Right lobe of liver (tissue), 6 donors: ENCODE measurements around the gene ARHGEF19. TPM values are rescaled to one million over a fixed set of nuclear protein-coding genes. Genes with fewer than 3 reads are reported as not detected.
"Not testable (repeated sequence)": the region's sequence is repeated elsewhere in the genome, so short reads cannot be mapped to it uniquely, and the experiment has no call there.

Experiments
- ATAC-seq, 4 donors: fragments of 200-7000 bp; cut with Tn5 transposase; one replicate each; pipeline ENCODE4 v1.9.1; 2020; ENCODE audit warnings: mild to moderate bottlenecking in 4 of 4, moderate library complexity in 4 of 4
- DNase-seq, 3 donors: peaks; one replicate each; pipeline ENCODE4 v3.0.0-alpha.2; 2020
- H3K27ac ChIP-seq, 3 donors: fragments of 200-600 bp; one replicate each; pipeline ENCODE4 v1.8.0; 2022
- H3K27me3 ChIP-seq, 2 donors: fragments of 200-600 bp; one replicate each; pipeline ENCODE4 v1.8.0; 2022
- H3K36me3 ChIP-seq, 4 donors: fragments of 200-600 bp; sonication (generic) in 1 of 4; one replicate each; pipeline versions ENCODE4 v1.5.1 to v1.8.0; 2017 to 2022; ENCODE audit warnings: control low read depth in 1 of 4
- H3K4me1 ChIP-seq, 4 donors: fragments of 200-600 bp; sonication (generic) in 1 of 4; one replicate each; pipeline versions ENCODE4 v1.5.1 to v1.8.0; 2017 to 2022; ENCODE audit warnings: control low read depth in 1 of 4
- H3K4me3 ChIP-seq, 3 donors: fragments of 200-600 bp; one replicate each; pipeline ENCODE4 v1.8.0; 2022
- H3K9me3 ChIP-seq, 4 donors: fragments of 200-600 bp; sonication (generic) in 1 of 4; one replicate each; pipeline versions ENCODE4 v1.5.1 to v1.8.0; 2017 to 2022; ENCODE audit warnings: control low read depth in 1 of 4
- CTCF ChIP-seq, 4 donors: fragments of 200-600 bp in 3 of 4; fragments of 450-650 bp in 1 of 4; IDR thresholded peaks; one replicate each; pipeline versions ENCODE4 v1.5.1 to v1.8.0; 2016 to 2022; ENCODE audit warnings: antibody characterized with exemption in 4 of 4, mild to moderate bottlenecking in 2 of 4
- POLR2A ChIP-seq: fragments of 450-650 bp; IDR thresholded peaks from one replicate; pipeline ENCODE4 v1.6.1; 2017; ENCODE audit warnings: antibody characterized with exemption, mild to moderate bottlenecking
- WGBS: methylation state at CpG from one replicate; pipeline ENCODE4 v1.1.6; 2018; ENCODE audit warnings: low coverage, low lambda C conversion rate; ENCODE audit not compliant: insufficient coverage; ENCODE audit errors: missing lambda C conversion rate; 5-methylcytosine and 5-hydroxymethylcytosine counted together
- intact Hi-C, 2 donors: fragments of 100-400 bp; cut with DNase I; formaldehyde crosslinking; loops; one replicate each; pipeline versions ENCODE4 v1.11.2 to v1.14.1; 2022
- total RNA-seq, 6 experiments: library from RNA; depleted of rRNA in 2 of 6; stranded (reverse); fragments of >200 nt in 2 of 6; fragmentation: NEBNext Ultra II Directional in 3 of 6; extraction: Animal tissue kit (Norgen Biotek cat#: 25700) in 3 of 6; gene quantifications; one replicate each; pipeline versions ENCODE4 v1.1.0 to v1.2.4, GENCODE V29; 2016 to 2023
- donor health status: DM: no; HTN: yes; CAD: no.
- donor health status: DM: no; HTN: no; CAD: no.
- donor health status: DM: no; HTN: no; CAD: no.
- donor health status: DM: no; HTN: yes; CAD: no.
- donor health status: DM: no; HTN: yes; CAD: no.

Gene ARHGEF19
- total RNA-seq, 6 experiments from 2014 or later, result 0.31 to 2.8 (median 1.5) TPM

DNA sequence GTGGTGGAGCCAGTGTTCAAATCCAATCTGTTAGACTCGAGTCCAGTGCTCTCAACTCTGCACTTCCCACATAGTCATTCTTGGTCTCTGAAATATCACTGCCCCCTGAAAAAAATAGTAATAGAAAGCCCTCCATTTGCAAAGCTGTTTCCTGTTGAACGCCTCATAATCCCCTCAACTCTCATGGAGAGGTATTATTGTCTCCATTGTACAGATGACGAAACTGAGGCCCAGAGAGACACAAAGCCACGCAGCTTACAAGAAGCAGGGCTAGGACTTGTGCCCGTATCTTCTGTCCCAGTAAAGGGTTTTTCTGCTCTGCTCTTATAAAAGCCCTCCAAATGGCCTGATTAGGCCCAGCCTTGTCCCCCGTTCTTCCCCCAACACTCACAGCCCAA lies 6.2 kb upstream of the ARHGEF19 start:
- WGBS, result 100% methylated on average over 5 of the region's 6 CpGs
- no peak overlapping the region for H3K27ac ChIP-seq
- H3K27me3 ChIP-seq, result no peaks in the 10 kb centered on the region
- no peaks in the 10 kb centered on the region for H3K36me3 ChIP-seq
- no peak for DNase-seq
- intact Hi-C loops, result no loop called here
- TF ChIP-seq CTCF (IDR thresholded peaks at IDR 0.05) (no peak), POLR2A (no peak)
- no peak overlapping the region for H3K4me3 ChIP-seq
- no peak for ATAC-seq
- H3K4me1 ChIP-seq, result peaks cover 0 to 11% (median 0%) of the 10 kb centered on the region in 4 donors
- no peaks in the 10 kb centered on the region for H3K9me3 ChIP-seq

DNA sequence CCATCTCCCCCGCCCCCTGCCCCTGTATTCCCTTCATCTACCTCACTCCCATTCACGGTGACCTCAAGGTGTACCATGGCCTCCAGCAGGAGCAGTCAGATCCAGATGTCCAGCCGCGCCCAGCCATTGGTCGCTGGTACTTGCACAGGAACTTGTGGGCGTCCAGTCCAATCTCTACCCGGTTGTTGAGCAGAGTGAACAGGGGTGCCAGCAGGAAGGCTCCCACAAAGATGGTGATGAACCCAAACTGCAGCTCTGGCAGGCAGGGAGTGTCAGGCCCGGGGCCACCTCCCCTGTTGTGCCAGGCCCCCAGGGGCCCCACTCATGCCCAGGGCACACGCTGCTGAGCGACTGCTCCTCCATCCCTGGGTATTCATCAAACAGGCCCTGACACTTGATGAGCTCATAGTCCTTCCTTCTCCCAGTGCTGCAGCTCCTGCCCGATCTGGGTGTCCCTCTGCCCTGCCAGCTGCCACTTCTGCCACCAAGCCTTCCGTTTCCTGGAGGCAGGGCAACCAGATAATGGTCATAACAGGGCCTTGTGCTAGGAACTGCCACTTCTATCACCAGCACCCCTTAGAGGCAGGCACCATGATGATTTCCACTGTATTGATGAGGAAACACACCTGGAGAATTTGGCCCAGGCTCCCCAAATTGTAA lies 5.7 kb upstream of the ARHGEF19 start:
- ATAC-seq, result no peak
- 84% methylated on average over 9 of the region's 12 CpGs for WGBS
- peaks cover 0 to 11% (median 0%) of the 10 kb centered on the region in 4 donors for H3K4me1 ChIP-seq
- H3K36me3 ChIP-seq, result no peaks in the 10 kb centered on the region
- peak in 1 of 3 donors; percentile 58 for DNase-seq
- H3K4me3 ChIP-seq, result peak overlapping the region in 1 of 3 donors; percentile 47
- H3K27ac ChIP-seq, result no peak overlapping the region
- intact Hi-C loops, result no loop called here
- no peak for TF ChIP-seq CTCF (IDR thresholded peaks at IDR 0.05)
- no peaks in the 10 kb centered on the region for H3K27me3 ChIP-seq
- no peaks in the 10 kb centered on the region for H3K9me3 ChIP-seq

GRCh38 chr1:16217061-16217785 lies 4.8 kb upstream of the ARHGEF19 start:
- ATAC-seq, result peak; percentile 96 to 99 (median 98)
- Histone ChIP-seq H3K36me3 (no peaks in the 10 kb centered on the region), H3K27me3 (no peaks in the 10 kb centered on the region), H3K4me3 (peak overlapping the region; percentile 47 to 53 (median 47)), H3K9me3 (no peaks in the 10 kb centered on the region), H3K4me1 (peaks cover 0 to 11% (median 0%) of the 10 kb centered on the region in 4 donors), H3K27ac (no peak overlapping the region)
- 6% methylated on average over 19 of the region's 46 CpGs for WGBS
- DNase-seq, result peak; percentile 99
- TF ChIP-seq POLR2A, result peak; percentile 31
- TF ChIP-seq CTCF (IDR thresholded peaks at IDR 0.05), result no peak
- intact Hi-C loops, result no loop called here

GRCh38 chr1:16215882-16216753 lies 3.7 kb upstream of the ARHGEF19 start:
- Histone ChIP-seq H3K4me1 (peaks cover 0 to 11% (median 0%) of the 10 kb centered on the region in 4 donors), H3K27ac (no peak overlapping the region), H3K36me3 (no peaks in the 10 kb centered on the region), H3K4me3 (peak overlapping the region; percentile 47 to 53 (median 47)), H3K9me3 (no peaks in the 10 kb centered on the region), H3K27me3 (no peaks in the 10 kb centered on the region)
- TF ChIP-seq POLR2A, result no peak
- TF ChIP-seq CTCF (IDR thresholded peaks at IDR 0.05), result no peak
- WGBS, result 30% methylated on average over 10 of the region's 33 CpGs
- intact Hi-C loops, result no loop called here
- ATAC-seq (peak in 3 of 4 donors; percentile 6 to 29 (median 24)), DNase-seq (peak; percentile 66 to 80 (median 74))

DNA sequence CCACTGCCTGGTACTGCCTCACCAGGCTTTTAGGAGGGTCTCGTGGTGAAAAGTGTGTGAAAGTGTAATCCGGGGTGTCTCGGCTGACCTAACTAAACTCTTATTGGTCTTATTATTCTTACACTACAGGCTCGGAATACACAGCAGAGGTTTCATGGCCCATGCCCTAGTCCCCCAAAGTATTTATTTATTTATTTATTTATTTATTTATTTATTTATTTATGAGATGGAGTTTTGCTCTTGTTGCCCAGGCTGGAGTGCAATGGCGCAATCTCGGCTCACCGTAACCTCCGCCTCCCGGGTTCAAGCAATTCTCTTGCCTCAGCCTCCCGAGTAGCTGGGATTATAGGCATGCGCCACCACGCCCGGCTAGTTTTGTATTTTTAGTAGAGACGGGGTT lies 2.8 kb upstream of the ARHGEF19 start:
- H3K9me3 ChIP-seq, H3K27ac ChIP-seq, DNase-seq, H3K27me3 ChIP-seq, H3K4me3 ChIP-seq, ATAC-seq, H3K36me3 ChIP-seq, intact Hi-C loops: not testable (repeated sequence)
- WGBS, result 90% methylated on average over 13 of the region's 14 CpGs
- peaks cover 0 to 11% (median 0%) of the 10 kb centered on the region in 4 donors for H3K4me1 ChIP-seq

- H3K4me3 ChIP-seq, intact Hi-C loops, H3K9me3 ChIP-seq, H3K36me3 ChIP-seq, H3K27me3 ChIP-seq, H3K27ac ChIP-seq, ATAC-seq, DNase-seq: not testable (repeated sequence)
- 86% methylated on average over 3 of the region's 3 CpGs for WGBS
- peaks cover 0 to 11% (median 0%) of the 10 kb centered on the region in 4 donors for H3K4me1 ChIP-seq
Observed at GRCh38 chr1:16213544-16213943, 1.1 kb upstream of the ARHGEF19 start.
